Measurements from ENCODE around the gene ZDHHC11.
A peak's percentile ranks its signal among the peaks of the same experiment; 100 is the strongest.
"Not testable (repeated sequence)": the region's sequence is repeated elsewhere in the genome, so short reads cannot be mapped to it uniquely, and the experiment has no call there.

ZDHHC11 gene

DNA sequence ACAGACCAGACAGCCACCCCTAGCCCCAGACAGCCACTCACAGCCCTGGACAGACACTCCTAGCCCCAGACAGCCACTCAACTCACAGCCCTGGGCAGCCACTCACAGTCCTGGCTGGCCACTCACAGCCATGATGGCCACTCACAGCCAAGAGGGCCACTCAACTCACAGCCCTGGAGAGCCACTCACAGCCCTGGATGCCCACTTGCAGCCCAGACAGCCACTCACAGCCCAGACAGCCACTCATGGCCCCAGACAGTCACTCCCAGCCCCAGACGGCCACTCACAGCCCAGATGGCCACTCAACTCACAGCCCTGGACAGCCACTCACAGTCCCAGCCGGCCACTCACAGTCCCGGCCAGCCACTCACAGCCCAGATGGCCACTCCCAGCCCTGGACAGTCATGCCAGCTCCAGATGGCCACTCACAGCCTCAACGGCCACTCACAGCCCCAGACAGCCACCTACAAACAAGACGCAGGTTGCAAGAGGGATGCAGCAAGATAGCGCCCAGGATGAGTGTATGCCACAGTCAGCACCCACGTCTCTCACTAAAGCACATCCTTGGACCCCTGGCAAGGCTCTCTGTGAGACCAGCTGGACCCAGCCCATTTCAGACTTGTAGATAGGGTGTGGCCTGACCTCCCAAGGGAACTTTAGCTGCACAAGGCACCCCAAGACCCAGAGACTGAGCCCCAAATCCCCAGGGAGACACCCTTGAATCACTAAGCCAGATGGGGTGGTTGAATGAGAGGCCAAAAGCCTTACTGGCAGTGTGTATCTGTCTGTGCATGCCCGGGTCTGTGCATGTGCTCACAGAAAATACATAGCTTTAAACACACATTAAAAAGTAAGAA is 88.7 kb downstream of the ZDHHC11 start:
- no peak for DNase-seq (ENCODE audit: low spot score)

DNA sequence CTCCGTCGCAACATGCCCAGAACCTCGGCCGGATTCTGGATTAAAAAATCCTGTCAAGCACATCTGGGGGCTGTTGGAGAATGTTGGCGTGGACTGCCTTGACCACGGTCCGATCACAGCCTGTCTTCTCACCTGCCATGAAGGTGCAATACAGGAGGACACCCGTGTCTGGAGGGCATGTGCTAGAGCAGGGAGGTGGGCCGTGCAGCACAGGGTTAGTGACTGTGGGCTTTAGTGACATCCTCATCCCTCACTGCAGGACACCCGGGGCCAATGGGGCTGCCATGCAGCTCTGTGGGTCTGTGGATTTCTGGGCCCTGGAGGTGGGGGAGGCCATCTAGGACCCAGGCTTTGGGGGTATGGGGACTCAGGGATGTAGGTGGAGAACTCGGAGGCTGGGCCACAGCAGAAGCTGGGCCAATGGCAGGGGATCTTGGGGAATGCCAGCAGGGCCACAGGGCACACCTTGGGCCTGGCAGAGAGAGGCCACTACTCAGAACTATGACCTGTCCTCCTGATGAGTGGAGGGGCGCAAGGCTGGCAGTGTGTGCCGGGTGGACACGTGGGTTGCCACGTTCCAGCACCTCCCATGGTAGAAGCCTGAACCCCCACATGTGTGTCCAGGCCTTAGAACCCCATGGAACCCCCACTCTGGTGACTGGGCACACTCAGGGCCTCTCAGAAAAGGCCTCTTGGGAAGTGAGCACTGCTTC is 89.6 kb downstream of the ZDHHC11 start:
- no peak for DNase-seq (ENCODE audit: low spot score)

DNA sequence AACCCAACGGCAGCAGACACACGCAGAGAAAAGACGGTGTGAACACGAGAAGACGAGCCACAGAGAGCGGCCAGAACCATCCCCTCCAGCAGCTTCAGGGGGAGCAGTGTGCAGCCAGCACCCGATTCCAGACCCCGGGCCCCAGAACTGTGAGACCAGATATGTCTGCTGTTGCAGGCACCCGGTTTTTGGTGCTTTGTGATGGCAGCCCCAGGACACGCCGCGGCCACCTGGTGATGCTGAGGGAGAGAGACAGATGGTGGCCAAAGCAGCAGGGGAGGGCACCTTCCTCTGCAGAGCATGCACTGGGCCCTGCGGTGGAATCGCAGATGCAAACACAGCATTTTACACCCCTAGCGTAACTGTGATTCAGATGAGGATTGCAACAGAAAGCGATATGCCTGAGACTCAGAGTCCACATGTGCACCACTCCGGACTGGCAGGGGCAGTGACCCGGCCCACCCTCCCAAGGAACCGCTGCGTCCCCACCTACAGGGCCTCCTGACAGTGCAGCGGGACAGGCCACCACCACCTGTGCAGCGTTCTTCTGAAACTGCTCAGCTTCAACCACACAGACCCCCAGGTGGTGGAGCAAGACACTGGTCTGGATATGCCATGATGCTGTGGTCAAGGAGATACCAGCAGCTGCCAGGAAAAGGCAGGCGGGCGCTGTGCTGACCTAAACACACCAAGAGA is 90.3 kb downstream of the ZDHHC11 start:
- no peak for DNase-seq (ENCODE audit: low spot score)

DNA sequence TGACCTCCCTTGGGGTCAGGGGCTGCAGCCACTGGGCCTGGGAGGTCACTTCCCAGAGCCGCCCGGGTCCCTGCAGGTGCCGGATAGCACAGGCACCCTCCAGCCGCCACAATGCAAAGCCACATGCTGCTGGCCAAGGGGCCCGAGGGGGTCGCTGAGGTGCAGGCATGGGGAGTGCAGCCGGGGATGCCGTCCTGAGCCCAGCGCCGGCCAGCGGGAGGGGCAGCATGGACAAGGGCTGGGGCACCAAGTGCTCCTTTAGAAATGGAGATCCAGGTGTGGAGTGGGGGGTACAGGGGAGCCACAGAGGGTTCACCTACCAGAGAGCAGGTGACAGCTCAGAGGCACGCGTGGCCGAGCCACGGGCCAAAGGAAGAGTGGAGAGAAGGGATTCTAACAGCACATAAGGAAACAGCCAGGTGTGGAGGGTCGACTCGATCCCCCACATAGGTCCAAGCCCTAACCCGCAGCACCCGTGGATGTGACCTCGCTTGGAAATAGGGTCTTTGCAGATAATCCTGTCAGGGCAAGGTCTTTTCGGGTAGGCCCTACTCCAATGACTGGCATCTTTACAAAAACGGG is 90.9 kb downstream of the ZDHHC11 start:
- no peak for DNase-seq (ENCODE audit: low spot score)

DNA sequence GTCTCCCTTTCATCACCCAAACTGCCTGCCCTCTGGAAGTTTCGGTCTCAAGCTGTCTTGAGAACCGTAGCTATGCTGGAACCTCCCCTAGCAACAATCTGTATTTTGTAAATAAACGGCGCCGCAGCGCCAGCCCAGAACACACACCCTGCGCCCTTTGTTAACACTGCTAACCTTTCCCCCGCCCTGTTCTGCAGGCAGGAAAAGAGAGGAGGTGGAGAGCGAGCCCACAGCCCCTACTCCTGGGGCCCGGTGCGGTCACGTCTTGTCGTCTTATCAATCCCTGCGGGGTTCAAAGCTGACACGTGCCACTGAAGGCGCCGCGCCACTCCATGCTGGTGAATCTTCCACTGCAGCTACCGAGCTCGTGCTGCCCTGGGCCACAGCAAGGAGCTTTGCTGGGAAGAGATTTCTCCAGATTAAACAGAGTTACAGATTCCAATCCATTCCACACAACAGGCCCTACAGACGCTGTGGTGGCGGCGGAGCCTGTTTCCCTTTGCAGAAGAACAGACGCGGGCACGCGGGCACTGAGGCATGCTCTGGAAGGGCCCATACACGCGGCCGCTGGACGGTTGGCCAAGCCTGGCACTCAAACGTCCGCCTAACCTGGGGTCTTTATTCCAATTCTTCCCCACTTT is 91.6 kb downstream of the ZDHHC11 start:
- peak; percentile 82 for DNase-seq (ENCODE audit: low spot score)

DNA sequence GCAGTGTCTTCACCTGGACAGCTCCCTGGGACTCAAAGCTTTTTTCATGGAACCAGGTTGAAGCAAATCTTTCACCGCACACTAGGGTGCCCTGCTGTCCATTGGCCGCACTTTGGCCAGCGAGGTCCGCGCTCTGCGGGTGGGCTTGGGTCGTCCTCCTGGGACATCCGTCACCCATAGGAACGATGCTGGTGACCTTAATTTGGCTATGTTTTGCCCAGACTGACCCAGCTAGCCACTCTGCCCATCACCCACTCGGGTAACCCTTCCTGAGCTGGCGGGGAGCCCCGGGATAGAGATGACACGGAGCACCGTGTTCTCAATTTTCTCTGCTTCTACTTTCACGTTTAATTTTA is 92.1 kb downstream of the ZDHHC11 start:
- DNase-seq (ENCODE audit: low spot score): no peak

DNA sequence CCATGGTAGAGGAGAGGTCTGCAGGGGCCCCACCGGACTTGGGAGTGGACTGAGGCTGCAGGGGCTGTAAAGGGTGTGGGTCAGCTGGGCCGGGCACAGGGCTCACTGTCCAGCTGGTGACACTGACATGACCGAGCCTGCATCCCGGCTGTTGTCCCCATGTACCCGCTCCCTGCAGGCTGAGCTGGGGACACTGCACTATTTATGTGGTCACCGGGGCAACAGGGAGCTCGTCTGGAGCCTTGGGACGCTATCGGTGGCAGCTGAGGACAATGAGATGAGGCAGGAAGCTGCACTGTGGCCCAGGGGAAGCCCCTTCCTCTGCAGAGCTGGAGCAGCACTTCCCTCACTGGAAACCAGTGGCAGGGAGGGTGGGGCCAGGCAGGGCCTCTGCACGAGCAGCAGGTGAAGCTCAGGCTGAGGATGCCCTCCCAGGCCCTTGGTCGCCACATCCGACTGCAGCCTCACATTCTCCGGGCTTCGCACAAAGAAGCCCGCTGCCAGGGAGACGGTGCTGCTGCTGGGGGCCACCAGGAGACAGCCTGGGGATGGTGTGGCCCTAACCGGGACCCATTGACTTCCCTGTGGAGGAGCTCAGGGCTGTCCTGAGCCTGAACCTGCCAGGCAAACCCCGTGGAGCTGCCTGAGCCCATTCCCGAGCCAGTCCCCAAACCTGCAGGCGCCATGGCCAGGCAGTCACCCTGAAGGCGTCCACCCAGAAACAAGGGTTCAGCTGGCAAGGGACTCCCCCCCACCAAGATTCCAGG is 92.7 kb downstream of the ZDHHC11 start:
- peak; percentile 40 for DNase-seq (ENCODE audit: low spot score)

DNA sequence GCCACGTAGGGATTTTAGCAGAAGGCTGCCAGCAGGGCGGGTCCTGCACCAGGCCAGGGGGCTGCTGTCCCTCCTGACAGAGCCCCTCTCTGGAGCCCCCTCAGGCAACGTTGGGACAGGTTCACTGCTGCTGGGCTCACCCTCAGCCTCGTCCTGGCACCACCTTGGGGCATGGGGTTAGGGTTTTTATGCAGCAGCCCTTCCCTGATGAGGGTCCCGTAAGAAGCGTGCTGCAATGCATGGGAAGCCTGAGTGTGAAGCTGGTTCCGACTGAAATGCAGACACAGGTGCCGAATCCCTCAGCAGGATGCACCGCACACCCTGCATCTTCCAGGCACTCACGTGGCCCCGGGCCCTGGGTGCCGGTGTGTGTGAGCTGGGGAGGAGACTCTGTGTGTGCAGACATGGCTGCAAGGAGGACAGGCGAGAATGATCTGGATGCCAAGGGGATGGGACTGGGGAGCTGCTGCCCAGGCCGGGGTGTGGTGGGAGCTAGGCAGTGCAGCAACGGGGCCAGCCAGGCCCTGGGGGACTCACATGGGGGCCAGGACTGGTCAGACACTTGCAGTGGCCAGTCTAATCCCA is 93.3 kb downstream of the ZDHHC11 start:
- DNase-seq (ENCODE audit: low spot score): no peak

DNA sequence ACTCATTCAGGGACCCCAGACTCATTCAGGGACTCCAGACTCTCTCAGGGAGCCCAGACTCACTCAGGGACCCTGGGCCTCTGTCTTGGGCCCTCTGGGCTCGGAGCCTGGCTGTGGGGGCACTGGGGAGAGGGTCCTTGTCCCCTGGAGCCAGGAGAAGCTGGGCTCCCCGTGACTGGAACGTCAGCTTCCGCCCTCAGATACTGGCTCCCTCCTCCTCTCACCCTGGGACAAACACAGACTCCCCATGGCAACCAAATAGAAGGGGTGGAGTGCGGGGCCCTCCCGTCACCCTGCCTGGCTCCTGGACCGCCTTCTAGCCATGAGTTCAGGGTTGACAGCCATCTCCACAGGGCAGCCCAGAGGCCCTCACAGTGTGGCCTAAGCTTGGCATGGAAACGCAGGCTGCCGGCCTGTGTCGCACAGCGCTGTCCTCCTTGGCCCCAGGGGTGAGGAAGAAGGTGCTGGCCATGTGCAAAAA is 93.9 kb downstream of the ZDHHC11 start:
- DNase-seq (ENCODE audit: low spot score): peak; percentile 36

DNA sequence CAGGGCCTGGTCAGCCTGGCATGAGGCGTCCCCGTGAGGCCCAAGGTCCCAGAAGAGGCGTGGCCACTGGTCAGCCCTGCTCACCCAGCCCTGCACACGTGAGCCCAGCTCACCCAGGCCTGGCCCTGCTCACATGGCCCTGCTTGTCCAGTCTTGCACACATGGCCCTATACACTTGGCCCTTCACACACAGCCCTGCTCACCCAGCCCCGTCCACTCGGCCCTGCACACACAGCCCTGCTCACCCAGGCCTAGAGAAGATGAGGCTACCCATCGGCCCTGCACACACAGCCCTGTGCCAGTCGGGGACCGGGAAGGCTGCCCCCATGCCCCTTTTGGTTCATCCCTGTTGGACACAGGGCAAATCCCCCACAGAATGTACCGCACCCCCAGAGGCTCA is 94.6 kb downstream of the ZDHHC11 start:
- DNase-seq (ENCODE audit: low spot score): no peak

DNA sequence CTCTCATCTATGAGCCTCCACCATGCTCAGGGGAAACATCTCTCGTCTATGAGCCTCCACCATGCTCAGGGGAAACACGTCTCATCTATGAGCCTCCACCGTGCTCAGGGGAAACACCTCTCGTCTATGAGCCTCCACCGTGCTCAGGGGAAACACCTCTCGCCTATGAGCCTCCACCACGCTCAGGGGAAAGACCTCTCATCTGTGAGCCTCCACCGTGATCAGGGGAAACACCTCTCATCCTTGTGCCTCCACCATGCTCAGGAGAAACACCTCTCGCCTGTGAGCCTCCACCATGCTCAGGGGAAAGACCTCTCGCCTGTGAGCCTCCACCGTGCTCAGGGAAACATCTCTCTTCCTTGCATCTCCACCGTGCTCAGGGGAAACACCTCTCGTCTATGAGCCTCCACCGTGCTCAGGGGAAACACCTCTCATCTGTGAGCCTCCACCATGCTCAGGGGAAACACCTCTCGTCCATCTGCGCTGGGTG is 96.6 kb downstream of the ZDHHC11 start:
- not testable (repeated sequence) for DNase-seq (ENCODE audit: low spot score)

DNA sequence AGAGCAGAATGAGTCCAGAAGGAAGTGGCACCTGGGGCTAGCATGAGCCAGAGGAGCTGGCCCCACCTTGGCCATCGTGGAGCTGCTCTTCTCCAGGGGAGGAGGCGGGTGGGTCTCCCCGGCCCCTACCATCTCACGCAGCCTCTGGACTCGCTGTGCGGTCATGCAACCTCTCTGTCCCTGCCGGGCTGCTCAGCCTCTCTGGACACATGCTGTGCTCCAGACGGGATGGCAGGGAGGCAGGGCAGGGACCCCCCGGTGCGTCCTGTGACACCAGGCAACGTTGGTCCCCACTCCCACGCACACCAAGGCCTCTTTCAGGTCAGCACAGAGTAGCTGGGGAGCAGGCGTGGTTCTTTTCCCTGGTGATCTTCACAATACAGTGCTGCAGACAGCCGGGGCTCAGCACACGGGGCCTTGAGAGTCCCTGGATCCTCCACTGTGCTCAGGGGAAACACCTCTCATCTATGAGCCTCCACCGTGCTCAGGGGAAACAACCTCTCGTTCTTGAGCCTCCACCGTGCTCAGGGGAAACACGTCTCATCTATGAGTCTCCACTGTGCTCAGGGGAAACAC is 97.1 kb downstream of the ZDHHC11 start:
- not testable (repeated sequence) for DNase-seq (ENCODE audit: low spot score)

DNA sequence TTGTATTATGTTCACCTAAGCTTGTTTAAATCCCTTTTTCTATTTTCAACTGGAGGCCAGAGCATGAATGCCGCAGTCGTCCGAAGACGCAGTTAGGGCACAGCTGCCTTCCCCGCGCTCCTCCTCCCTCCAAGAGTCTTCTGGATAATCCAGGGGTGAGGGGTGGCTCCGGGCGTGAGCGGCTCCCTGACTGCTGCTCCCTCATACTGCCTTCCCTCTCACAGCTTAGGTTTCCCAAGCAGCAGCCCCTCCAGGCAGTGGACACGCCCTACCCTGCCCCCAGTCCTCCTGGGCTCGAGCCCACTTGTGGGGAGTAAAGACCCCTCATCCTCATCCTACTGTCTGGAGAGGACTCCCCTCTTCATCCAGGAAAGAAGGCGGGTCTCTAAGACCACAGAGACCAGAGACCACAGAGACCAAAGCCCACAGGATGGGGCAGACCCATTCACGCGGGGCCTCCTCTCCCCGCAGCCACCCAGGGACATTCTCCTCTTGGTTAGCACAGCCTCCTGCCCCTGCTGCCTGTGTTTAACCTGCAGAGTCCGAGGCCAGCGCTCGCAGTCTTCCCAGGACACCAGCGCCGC is 98.2 kb downstream of the ZDHHC11 start:
- not testable (repeated sequence) for DNase-seq (ENCODE audit: low spot score)

DNA sequence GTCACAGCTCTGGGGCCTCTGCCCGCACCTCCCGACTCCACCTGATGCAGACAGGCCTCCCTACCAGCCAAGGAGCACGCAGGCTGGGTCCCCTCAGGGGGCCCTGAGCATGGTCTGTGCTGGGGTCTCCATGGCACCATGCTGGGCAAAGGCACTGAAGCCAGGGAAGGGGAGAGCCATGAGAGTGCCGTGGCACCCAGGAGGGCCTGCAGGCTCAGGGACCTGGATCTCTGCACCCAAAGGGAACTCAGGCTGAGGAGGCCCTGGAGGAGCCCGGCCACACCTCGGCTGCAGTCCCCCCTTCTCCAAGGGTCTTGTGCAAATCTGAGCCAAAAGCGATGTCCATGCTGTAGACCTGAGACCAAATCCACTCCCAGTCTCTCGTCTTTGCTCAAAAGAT is 98.8 kb downstream of the ZDHHC11 start:
- not testable (repeated sequence) for DNase-seq (ENCODE audit: low spot score)

DNA sequence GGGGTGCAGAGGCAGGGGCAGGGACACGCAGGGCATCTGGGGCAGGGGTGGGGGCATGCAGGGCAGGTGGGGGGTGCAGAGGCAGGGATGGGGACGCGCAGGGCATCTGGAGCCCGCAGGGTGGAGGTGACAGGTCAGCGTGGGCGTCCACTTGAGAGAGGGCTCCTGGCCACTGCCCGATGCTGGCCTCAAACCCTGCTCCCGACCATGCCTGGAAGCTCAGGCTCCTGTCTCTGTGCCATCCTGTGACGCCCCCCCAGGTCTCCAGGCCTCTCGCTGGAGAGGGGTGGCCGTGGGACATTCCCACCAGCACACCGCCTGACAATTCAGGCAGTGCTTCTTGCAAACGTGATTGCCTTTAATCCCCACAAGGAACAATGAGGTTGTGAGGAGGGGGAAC is 99.3 kb downstream of the ZDHHC11 start:
- no peak for DNase-seq (ENCODE audit: low spot score)

DNA sequence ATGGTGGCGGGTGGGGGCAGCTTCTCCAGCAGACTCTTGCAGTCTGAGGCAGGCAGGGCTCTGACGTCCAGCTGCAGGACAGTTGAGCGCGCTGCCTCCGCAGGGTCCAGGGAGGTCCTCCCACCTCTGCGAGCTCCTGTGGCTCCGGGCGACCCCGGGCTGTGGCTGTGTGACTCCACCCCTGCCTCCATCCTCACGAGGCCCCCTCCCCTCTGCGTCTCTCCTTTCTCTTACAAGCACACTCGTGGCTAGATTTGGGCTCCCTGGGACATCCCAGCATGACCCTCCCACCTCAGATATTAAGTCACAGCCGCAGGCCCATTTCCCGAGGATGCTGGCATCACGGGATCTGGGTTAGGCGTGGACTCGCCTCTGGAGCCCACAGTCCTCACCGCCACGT is 100.6 kb downstream of the ZDHHC11 start:
- DNase-seq (ENCODE audit: low spot score): not testable (repeated sequence)

DNA sequence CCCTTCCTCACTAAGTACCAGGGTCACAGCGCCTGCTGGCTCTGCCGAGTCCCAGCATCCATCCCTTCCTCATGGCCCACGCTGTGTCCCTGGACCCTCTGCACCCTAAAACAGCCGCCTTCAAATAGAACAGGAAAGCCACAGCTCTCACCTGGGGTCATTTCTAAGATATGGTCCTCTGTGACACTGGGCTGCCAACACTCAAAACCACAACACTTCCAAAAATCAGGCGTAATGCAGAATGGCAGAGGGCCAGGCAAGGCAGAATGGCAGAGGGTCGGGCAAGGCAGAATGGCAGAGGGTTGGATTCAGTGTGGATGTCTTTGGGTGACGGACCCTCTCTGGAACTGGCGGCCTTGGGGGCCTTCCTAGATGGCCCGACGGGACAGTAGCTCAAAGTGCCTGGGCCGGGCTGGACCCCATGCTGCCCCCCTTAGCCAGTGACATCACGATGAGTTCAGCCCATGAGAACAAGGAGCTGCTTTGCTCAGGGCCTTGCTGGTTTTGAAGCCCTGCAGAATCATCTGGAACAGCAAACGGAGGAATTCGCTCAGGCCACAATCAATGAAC is 101.6 kb downstream of the ZDHHC11 start:
- DNase-seq (ENCODE audit: low spot score): no peak

DNA sequence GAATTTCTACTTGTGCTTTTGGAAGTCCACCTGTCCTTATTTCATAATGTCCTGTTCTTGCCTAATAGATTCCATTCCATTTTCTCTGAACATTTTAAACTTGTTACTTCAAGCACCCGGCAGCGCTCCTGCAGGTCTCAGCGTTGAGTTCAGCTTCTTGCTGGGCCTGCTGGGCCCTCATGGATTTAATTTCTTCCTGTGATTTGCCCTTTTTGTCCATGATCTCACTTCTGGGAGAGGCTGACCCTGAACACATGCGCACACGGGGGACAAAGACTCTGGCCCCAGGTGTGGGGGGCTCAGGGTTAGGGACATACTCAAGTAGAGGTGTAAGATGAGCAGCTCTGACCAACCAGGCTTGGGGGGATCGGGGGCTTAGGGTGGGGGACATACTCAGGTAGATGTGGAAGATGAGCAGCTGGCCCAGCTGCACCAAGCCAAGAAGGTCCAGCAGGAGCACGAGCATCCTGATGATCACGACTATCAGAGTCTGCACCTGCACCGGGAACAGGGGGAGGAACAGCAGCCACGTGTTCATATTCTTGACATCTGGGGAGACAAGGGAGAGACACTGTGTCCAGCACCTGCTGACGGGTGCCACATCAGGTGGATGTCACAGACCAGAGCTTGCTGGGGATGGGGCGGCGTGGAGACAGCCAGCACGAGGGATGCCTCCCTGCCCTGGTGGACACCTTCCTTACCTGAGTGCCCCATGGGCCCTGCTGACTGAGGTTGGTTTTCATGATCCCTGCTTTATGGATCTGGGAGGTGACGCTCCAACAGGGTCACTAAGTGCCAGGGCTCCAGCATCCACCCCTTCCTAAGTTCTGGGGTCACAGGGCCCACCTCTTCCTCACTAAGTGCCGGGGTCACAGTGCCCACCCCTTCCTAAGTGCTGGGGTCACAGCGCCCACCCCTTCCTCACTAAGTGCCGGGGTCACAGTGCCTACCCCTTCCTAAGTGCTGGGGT is 102.5 kb downstream of the ZDHHC11 start:
- not testable (repeated sequence) for DNase-seq (ENCODE audit: low spot score)
